ENCODE data around the gene NRCAM.
"Not testable (repeated sequence)": the region's sequence is repeated elsewhere in the genome, so short reads cannot be mapped to it uniquely, and the experiment has no call there.

NRCAM gene

DNA sequence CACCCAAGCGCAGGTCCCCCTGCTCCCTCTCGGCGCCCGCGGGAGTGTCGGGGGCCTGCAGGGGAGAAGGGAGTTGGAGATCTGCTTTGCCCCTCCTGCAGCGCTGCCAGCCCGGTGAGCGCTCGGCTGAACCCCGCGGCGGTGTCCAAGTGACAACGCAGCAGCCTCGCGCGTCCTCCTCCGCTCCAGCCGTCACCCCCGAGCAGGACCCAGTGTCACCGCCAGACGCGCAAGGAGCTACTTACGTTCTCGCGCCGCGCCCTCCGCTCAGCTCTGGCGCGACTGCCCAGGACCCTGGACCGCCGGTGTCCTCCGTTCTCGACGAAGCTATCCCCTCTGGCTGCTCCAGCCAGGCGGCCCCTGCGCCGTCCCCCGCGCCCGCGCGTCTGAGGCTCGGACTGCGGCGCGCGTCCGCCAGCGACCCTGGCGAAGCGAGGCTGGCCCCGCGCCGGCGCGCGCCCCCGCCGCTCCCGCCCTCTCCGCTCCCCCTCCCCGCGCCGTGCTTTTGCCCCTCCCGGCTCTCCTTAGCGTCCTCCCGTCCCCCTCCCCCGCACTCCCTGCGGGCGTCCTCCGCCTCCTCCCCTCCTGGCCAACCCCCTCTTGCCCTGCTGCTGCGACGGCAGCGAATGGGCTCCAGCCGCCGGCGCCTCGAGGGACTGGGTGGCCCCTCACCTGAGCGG, at the start of gene NRCAM:
TSS of gene NRCAM (minus strand) at position 439 of the 680 bp plus-strand sequence. CDS start 216,372 bp downstream, outside the sequence.
- peak; percentile 7 for DNase-seq

DNA sequence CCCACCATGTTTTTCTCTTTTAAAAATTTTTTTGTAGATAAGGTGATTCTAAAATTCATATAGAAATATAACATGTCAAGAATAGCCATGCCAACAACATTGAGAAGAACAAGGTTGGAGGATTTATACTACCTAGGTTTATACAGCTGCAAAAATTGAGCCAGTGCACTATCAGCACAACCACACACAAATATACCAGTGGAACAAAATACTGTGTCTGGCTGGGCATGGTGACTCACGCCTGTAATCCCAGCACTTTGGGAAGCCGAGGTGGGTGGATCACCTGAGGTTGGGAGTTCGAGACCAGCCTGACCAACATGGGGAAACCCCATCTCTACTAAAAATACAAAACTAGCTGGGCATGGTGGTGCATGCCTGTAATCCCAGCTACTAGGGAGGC, 48.3 kb upstream of the NRCAM start:
- not testable (repeated sequence) for DNase-seq

DNA sequence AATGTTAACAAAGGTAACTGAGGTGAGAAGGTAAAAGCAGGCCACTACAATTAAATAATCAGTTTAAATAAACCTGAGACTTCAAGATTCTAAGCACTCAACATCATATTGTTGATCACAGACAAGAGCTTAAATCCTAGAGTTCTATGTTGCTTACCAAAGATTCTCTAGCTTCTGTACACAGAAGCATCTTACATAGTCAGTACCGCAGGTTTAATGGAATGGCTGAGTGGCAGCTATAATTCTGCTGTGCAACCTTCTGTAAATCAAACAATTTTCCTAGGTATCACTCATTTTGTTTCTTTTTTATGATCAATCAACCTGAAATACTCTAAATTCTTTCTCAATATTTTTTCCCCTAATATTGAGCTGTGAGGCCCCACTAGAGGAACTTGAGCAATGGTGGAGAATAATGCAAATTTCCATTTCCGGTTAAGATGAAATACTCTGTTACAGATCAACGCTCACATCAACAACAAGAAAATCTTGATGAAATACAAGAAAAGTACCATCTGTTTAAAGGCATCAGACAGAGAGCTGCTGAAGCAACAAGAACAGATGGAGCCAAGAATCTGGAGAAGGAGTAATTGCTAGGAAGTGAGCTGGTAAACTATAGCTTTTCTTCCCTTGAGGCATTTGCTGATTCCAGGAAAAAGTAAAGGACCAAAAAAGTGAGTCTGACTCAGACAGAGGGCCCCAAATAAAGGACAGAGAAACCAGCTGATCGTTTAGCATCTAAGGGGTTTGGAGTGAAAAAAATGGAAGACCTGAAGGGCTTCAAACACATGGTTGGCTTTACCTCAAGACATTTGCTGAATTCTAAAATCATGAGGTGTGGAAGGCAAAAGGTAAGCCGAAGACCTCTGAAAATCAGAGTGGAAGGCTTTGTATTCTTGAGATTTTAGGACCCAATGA, 47.1 kb upstream of the NRCAM start:
- no peak for DNase-seq

DNA sequence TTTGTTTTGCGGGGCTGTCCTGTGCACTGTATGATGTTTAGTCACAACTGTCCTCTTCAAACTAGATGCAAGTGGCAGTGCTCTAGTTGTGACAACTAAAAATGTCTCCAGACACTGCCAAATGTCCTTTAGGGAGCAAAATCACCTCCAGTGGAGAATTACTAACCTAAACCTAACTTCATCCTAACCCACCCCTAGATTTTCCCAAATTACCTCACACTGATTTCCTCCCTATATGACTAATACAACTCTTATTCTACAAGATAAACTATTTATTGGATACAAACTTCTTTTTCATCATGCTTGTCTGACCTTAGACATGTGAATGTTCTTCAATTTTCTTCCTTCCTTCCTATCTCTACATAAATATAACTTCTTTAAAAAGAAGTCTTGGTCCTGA, 43.3 kb upstream of the NRCAM start:
- no peak for DNase-seq

DNA sequence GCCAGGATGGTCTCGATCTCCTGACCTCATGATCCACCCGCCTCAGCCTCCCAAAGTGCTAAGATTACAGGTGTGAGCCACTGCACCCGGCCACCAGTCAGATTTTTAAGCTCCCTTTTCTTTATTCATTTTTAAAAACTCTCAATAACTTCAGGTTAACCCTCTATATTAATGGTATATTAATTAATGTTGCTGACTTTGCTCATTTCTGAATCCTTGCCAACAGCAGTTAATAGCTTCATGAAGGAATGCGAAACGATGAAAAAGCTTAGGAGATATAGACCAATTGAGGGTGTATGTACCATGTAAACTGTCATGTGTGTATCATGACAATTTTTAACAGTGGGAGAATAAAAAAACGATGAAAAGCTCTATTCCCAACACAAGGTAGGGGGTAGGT, 42.2 kb upstream of the NRCAM start:
- no peak for DNase-seq

DNA sequence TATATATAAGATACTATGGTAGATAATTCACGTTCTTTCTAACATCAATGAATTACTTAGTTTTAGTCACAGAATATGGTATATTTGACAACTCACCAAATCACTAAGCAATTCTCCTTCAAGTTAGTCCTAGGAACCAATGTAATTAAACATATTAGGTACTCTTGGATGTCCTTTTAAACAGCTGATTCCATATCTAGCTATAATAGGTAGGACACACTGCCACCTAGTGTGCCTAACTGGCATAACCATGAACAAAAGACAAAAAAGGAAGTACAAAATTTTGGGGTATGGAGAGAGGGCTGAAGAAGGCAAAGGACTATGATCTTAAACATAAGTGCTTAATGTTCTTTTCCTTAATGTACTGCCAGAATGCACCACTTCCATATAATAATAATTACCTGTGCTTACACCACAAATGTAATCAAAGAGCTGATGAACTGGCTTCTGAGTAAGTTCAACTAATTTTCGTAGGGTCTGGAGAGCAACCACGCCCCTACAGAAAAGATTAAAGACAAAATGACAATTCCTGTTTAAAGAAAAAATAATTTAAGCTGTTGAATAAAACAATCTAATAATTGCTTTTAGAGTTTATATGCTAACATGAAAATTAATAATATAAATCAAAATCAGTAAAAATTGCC, 41.0 kb upstream of the NRCAM start:
- DNase-seq = peak; percentile 36

DNA sequence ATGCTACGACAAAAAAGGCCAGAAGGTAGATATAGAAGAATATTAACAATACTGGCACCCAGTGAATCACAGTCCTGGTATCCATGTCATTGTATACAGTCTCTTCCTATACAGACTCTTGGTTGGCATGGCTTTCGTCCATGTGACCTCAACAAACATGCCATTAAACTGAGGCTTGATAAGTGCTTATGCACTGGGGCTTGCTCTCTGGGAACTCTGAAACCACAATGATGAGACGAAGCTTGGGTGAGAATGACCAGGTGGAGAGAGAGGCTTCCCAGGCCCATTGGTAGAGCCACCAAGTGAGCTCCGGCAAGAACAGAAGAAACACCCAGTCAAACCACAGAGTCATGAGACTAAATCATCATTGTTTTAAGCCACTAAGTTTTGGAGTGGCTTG, 36.5 kb upstream of the NRCAM start:
- no peak for DNase-seq

DNA sequence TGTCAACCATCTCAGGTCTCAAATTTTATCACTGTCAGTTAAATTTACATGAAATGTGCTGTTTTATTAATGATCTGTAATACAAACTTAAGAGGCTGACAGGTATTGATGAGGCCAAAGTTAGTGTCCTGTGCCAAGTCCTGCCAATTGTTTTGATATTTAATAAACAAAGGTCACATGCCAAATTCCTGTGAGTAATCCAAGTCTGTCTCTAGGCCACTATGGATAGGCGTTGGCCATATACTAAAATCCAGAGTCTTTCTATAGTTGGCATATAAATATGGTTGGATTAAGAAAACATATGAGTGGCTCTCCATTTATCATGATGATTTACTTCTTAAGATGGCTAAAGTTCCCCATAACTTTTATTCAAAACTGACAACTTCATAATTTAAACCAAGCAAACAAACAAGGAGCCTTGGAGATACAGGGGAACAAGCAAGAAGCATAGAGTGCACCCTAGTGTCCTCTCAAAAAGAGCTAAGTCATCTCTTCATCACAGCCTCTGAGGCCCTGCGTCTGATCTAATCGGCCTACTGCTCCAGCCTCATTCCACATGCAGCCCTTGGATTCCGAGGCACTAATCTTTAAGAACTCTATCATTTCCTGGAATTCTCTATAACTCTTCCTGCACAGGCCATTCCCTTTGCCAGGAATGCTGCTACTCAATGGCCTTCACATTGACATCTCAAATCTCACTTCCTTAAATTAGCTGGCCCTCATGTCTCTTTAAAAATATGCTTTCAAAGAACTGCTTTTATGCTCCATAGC, 32.7 kb upstream of the NRCAM start:
- no peak for DNase-seq

DNA sequence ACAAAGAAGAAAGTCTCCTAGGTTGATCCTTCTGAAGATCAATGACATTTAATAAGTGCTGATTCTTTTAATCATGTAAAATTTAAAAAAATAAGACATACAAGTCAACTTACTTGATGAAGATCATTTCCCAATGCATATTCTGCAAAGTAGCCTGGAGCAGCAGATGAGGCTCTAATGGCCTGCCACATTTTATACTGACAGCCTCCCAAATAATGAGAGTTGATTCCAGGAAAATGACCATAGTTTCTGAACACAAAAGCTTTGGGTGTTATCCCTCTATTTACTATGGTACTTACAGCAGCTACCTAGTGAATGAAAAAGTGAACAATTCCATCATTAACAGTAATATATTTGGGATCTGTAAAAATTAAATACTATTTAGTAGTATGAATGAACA, 31.4 kb upstream of the NRCAM start:
- no peak for DNase-seq

DNA sequence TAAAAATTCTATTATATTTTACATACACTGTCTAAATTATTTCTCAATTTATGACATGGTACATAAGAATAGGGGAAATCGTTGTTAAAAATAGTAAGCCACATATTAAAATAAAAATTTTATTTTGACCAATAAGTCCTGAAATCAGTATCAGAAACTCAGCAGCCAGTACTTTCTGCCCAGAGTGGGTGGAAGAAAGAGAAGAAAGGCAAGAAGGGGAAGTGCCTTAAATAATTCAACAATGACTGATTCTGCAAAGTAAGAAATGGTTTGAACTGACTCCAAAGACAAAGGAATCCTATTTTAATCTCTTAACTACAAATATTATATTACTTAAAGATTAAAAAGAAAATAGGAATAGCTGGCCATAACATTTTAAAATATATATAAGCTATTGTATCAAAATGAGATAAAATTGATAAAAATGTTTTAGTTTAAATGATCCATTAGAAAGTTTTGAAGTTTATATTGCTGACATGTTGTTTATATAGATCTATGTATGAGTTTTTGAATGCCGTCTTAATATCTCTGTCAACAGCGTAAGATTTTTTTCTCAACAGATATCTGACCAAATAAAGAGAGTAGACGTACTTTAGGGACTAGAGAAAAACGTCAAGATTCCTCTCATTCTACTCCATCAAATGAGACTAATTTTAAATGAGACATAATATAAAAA, 30.2 kb upstream of the NRCAM start:
- DNase-seq = no peak

DNA sequence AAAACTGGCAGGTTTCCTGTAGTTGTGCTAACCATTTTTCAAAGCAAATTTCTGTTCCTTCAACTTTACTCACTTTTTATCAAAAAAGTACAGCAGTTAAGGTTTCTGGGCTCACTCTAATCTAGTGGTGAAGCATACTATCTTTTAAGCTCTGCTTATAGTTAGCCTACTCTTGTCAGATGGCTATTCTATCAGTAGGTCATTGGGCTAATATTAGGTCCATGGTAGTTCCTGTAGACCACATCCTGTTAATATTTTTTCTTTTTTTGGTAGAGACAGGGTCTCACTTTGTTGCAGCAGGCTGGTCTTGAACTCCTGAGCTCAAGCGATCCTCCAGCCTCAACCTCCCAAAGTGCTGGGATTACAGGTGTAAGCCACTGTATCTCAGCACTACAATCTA, 27.9 kb upstream of the NRCAM start:
- DNase-seq = no peak

DNA sequence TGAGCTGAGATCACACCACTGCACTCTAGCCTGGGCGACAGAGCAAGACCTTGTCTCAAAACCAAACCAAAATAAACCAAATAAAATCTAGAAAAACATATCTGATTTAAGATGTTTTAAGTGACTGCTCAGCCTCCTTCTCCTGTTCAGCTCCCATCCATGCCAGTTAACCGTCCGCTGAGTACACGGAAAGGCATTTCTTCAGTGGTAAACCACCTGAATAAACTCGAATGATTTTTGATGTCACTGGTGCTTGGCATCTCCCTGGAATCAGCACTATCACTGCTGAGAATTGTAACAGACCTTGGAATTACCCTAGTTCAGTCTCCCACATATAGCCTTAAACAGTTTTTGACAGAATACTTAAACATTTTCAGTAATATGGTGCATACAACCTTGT, 24.1 kb upstream of the NRCAM start:
- no peak for DNase-seq

DNA sequence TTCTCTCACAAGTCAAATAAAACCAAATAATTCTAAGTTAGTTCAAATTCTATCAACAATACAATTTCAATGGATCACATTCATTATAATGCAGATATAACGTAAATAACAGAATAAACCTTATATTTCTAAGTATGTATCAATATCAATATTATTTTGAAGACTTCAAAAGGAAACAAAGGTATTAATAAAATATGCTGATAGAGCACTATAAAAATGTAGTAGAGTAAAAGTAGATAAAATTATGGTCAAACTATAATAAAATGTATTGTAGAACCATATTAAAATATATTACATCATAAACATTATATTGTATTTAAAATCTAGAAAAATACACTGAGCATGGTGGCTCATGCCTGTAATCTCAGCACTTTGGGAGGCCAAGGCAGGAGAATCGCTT, 23.5 kb upstream of the NRCAM start:
- DNase-seq = no peak

DNA sequence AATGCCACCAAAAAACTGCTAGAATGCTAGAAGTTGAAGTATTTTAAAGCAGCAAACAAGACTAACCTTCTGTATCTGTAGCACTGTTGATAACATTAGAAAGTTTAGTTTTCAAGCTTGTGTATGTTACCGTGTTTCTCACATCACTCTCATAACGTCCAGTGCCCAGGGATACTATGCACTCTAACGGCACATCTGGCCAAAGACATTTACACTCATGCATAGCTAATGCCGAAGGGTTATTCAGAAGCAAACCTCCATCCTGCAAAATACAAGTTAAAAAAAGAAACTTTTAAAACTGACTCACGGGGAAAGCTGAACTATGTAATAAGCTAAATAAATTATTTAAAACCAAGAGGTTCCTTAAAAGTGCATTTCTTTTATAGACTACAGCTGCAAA, 22.9 kb upstream of the NRCAM start:
- no peak for DNase-seq

DNA sequence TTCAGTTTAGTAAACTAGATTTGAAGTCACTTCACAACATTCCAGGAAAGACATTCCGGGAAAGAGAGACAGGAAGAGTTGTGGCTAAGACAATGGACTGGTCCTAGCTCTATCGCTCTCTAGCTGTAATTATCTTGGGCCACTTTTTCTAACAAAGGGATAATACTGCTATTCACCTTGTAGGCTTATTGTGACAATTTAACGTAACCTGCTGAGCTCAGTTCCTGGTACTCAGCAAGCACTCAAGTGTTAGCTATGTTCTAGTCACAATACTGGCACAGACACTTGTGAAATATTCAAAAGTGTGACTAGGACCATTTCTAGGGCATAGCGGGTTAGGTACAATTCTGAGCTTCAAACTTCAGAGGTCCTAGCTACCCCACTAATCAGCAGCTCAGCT, 12.0 kb upstream of the NRCAM start:
- DNase-seq = no peak

DNA sequence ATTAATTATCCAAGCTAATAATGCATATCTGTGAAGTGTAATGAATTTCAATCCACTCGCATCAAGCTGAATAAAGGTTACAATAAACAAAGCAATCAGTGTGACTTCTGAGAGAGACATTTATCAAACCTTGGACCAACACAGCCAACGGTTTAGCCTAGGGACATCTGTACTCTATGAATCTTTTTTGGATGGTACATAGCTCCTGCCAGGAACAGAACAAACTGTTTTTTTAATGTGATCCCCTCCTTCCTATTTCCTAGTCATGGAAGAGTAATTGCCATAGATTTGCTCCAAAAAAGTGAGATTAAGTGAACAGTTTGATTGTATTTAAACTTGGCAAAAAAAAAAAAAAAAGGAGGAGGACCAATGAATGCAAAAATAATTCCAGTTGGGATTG, 11.2 kb upstream of the NRCAM start:
- DNase-seq = no peak

DNA sequence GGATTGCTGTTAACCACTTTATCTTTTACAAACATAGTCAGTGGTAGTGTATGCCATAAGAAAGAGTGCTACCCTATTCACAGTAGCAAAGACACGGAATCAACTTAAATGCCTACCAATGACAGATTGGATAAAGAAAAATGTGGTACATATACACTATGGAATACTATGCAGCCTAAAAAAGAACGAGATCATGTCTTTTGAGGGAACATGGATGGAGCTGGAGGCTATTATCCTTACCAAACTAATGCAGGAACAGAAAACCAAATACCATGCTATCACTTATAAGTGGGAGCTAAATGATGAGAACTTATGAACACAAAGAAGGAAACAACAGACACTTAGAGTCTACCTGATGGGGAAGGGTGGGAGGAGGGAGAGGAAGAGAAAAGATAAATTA, 10.1 kb upstream of the NRCAM start:
- DNase-seq = not testable (repeated sequence)

DNA sequence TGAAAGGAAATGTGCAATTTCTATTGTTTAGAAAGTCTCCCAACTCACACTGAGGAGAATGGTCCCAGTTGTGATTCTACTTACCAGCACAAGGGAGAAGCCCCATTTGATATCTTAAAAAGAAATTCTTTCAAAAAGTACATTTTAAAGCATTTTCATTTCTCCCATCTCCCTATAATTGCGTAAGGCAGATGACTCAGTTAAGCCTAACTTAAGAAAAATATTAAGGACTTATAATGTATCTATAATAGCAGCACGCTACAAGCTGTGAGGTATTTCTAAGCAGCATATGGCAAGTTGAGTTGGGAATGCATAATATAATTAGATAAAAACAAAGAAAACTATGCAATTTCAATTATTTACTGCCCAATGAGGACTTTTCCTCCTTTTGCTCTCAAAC, 8.5 kb upstream of the NRCAM start:
- no peak for DNase-seq

DNA sequence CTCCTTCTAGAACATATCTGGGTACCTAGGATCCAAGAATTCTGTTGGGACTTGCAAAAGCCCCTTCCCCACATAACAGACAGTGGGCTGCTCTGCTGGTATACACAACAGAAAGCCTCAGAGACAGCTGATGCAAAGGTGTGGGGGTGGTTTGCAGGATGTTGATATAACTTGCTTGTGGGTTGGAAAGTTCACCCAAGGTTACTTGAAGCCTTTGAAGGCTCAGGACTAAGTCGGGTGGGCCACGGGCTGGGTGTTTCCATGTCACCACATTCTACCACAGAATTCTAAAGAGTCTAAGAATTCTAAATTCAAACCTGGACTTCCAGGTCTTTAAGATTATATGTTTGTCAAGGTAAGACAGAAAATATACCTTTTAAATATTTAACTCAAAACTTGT, 7.4 kb upstream of the NRCAM start:
- DNase-seq = peak; percentile 6

DNA sequence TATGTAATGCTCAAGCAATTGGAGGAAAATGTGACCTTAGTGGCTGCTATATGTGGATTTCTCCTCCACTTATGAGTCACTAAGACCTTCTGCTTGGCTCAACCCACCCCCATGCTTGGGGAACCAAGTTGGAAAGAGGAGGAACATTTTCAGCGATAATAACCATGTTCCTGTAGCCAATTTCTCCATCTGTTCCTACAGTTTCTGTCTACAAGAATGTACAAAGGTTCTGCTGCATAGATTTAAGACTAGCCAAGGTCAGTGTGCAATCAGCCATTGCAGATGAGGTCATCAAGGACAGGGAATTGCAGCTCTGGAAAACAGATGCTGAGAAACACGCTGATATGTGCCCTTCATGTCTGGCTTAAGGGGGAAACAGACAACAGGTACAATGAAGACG, 5.6 kb upstream of the NRCAM start:
- DNase-seq = no peak

DNA sequence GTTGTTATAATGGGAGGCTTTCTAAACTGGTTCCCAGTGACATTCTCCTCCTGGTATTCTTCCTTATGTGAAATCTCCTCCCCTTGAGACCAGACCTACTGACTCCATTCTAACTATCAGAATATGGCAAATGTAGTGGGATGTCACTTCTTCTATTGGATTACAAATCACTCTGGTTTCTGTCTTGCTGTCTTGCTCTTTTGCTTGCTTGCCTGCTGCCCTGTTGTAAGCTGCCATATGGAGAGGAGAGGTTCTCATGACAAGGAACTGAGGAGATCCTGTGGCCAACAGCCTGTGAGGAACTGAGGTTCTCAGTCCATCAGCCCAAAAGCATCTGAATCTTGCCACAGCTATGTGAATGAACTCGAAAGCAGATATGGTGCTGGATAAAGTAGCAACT, 4.7 kb upstream of the NRCAM start:
- DNase-seq = no peak

DNA sequence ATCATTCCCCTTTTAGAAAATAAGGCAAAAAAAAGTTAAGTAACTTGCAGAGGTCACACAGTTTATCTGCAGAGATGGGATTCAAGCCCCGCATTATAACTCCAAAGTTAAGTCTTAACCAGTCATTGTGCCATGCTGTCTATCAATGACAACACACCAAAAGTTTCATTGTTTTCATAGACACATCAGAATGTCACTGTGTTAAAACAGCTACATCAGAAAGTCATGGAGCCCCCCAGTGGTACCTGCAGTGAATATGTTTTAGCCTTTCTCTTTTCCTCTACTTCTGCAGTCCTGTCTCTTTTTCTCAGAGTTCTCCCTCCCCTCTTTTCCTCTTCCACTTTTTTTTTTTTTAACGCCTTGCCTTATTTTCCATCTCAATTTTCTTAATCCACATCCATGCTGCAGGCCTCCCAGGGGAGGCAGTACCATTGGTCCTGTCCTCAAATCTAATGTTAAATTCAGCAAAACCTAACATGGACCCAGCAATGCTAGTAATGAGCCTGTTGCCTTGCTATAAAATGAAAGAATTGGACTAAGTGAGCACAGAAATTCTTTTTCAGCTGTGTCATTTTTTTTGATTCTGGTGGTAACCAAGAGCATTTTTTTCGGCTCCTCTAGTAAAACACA, 3.8 kb upstream of the NRCAM start:
- DNase-seq = peak; percentile 12

Measured in CD4-positive, alpha-beta T cell treated with Interleukin-6 for 4 hours (primary cell).